DOHH2 (cell line): ENCODE results near the gene LRRC4C.

Source experiments
- H3F3A ChIP-seq: fragments of 200-600 bp; sonication (generic), shearing (Covaris generic); 2 replicates; pipeline ENCODE4 v1.6.0; 2016; ENCODE audit warnings: antibody characterized with exemption, mild to moderate bottlenecking; ENCODE audit not compliant: control insufficient read depth, insufficient read depth
- H3K27ac ChIP-seq: fragments of 200-600 bp; sonication (generic); 2 replicates; pipeline ENCODE4 v1.5.1; 2014; ENCODE audit warnings: low read depth, mild to moderate bottlenecking, low read length, moderate library complexity
- H3K27me3 ChIP-seq: fragments of 200-600 bp; sonication (generic); 2 replicates; pipeline ENCODE4 v1.6.1; 2014; ENCODE audit warnings: mild to moderate bottlenecking, low read length, mixed read lengths; ENCODE audit not compliant: control insufficient read depth
- H3K36me3 ChIP-seq: fragments of 200-600 bp; sonication (generic); 2 replicates; pipeline ENCODE4 v1.6.1; 2014; ENCODE audit warnings: mild to moderate bottlenecking, low read length, moderate library complexity, mixed read lengths; ENCODE audit not compliant: control insufficient read depth
- H3K4me1 ChIP-seq: fragments of 200-600 bp; sonication (generic); 2 replicates; pipeline ENCODE4 v1.6.1; 2014; ENCODE audit warnings: mild to moderate bottlenecking, low read length, mixed read lengths; ENCODE audit not compliant: control insufficient read depth
- H3K4me2 ChIP-seq: fragments of 200-600 bp; sonication (generic); 2 replicates; pipeline ENCODE4 v1.6.0; 2014; ENCODE audit warnings: mild to moderate bottlenecking, low read length, moderate library complexity
- H3K4me3 ChIP-seq: fragments of 200-600 bp; sonication (generic); 2 replicates; pipeline ENCODE4 v1.5.1; 2014; ENCODE audit warnings: mild to moderate bottlenecking, low read length, mixed read lengths
- H3K79me2 ChIP-seq: fragments of 200-600 bp; sonication (generic); 2 replicates; pipeline ENCODE4 v1.6.1; 2014; ENCODE audit warnings: mild to moderate bottlenecking, low read length, mixed read lengths; ENCODE audit not compliant: control insufficient read depth
- H3K9me2 ChIP-seq: fragments of 200-600 bp; sonication (generic); replicated peaks from 2 replicates; pipeline ENCODE4 v1.6.1; 2014; ENCODE audit warnings: mild to moderate bottlenecking, low read length, mixed read lengths; ENCODE audit not compliant: control insufficient read depth
- H3K9me3 ChIP-seq: fragments of 200-600 bp; sonication (generic); 2 replicates; pipeline ENCODE4 v1.6.1; 2014; ENCODE audit warnings: antibody characterized with exemption, low read length, mixed read lengths; ENCODE audit not compliant: control insufficient read depth, insufficient read depth
- H4K20me1 ChIP-seq: fragments of 200-600 bp; sonication (generic); 2 replicates; pipeline ENCODE4 v1.6.0; 2014; ENCODE audit warnings: low read depth, mild to moderate bottlenecking, antibody characterized with exemption, low read length, moderate library complexity; ENCODE audit not compliant: control insufficient read depth, insufficient read depth
- EZH2phosphoT487 ChIP-seq: fragments of 200-600 bp; sonication (generic); IDR thresholded peaks from 2 replicates; pipeline ENCODE4 v1.6.1; 2017; ENCODE audit warnings: borderline replicate concordance, mild to moderate bottlenecking, antibody characterized with exemption, low read length, moderate library complexity, mixed read lengths
- TF ChIP-seq, protein P1 (sequence below): fragments of 200-600 bp; sonication (generic); IDR thresholded peaks from one replicate; pipeline ENCODE4 v1.5.1; 2014; ENCODE audit warnings: antibody characterized with exemption, mild to moderate bottlenecking, low read depth, low read length; ENCODE audit not compliant: poor library complexity, severe bottlenecking

Gene LRRC4C

DNA sequence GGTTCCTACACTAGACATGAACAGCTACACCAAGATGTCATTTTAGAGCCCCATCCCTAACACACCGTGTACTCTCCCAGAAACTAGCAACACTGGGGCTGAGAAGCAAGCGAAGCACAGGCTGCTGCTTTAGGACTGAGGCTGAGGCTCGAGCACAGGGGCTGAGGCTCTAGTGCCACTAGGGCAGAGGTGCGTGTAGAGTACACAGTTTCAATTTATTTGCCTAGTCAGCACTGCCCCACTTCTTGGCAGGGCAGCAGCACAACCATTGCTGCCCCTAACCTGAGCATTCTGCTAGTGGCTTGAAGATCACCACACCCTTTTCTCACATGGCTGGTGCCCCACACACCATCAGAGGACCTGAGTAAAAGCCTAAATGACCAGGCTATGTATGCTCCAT, 713.2 kb downstream of the LRRC4C start:
- Histone ChIP-seq H3K9me3 (peaks cover 8% of the 10 kb centered on the region; the same call in 1 of the 2 replicates), H3K4me1 (no peaks in the 10 kb centered on the region), H3F3A (no peaks in the 10 kb centered on the region), H3K36me3 (no peaks in the 10 kb centered on the region), H3K4me3 (no peak overlapping the region), H4K20me1 (no peaks in the 10 kb centered on the region), H3K79me2 (no peaks in the 10 kb centered on the region), H3K9me2 (no peaks in the 10 kb centered on the region), H3K27ac (no peak overlapping the region), H3K4me2 (no peak overlapping the region), H3K27me3 (no peaks in the 10 kb centered on the region)
- TF ChIP-seq, protein P1, sequence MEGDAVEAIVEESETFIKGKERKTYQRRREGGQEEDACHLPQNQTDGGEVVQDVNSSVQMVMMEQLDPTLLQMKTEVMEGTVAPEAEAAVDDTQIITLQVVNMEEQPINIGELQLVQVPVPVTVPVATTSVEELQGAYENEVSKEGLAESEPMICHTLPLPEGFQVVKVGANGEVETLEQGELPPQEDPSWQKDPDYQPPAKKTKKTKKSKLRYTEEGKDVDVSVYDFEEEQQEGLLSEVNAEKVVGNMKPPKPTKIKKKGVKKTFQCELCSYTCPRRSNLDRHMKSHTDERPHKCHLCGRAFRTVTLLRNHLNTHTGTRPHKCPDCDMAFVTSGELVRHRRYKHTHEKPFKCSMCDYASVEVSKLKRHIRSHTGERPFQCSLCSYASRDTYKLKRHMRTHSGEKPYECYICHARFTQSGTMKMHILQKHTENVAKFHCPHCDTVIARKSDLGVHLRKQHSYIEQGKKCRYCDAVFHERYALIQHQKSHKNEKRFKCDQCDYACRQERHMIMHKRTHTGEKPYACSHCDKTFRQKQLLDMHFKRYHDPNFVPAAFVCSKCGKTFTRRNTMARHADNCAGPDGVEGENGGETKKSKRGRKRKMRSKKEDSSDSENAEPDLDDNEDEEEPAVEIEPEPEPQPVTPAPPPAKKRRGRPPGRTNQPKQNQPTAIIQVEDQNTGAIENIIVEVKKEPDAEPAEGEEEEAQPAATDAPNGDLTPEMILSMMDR: no peak
- no peak for TF ChIP-seq EZH2phosphoT487

- no peaks in the 10 kb centered on the region for H3K9me2 ChIP-seq
- H3K79me2 ChIP-seq: no peaks in the 10 kb centered on the region
- no peaks in the 10 kb centered on the region for H3F3A ChIP-seq
- H3K4me1 ChIP-seq: no peaks in the 10 kb centered on the region
- no peaks in the 10 kb centered on the region for H3K27me3 ChIP-seq
- no peak overlapping the region for H3K27ac ChIP-seq
- H3K4me2 ChIP-seq: no peak overlapping the region
- TF ChIP-seq, protein P1: no peak
- TF ChIP-seq EZH2phosphoT487: no peak
- no peaks in the 10 kb centered on the region for H3K36me3 ChIP-seq
- no peaks in the 10 kb centered on the region for H4K20me1 ChIP-seq
- no peak overlapping the region for H3K4me3 ChIP-seq
- no peaks in the 10 kb centered on the region for H3K9me3 ChIP-seq
Observed at GRCh38 chr11:40732132-40732531, 727.3 kb downstream of the LRRC4C start.

GRCh38 chr11:40722179-40722795, 737.2 kb downstream of the LRRC4C start:
- no peak for TF ChIP-seq EZH2phosphoT487
- TF ChIP-seq, protein P1: peak; percentile 68
- no peaks in the 10 kb centered on the region for H3K4me1 ChIP-seq

More at GRCh38 chr11:40722179-40722795, 737.2 kb downstream of the LRRC4C start:
- Histone ChIP-seq H3K27ac (no peak overlapping the region), H3K4me2 (no peak overlapping the region), H3K9me3 (no peaks in the 10 kb centered on the region), H3F3A (no peaks in the 10 kb centered on the region), H3K79me2 (no peaks in the 10 kb centered on the region), H3K27me3 (no peaks in the 10 kb centered on the region), H3K36me3 (no peaks in the 10 kb centered on the region), H3K9me2 (no peaks in the 10 kb centered on the region), H4K20me1 (no peaks in the 10 kb centered on the region), H3K4me3 (no peak overlapping the region)
